Peyer's patch (tissue), 4 donors: ENCODE measurements around the gene OPN1MW. TPM values are rescaled to one million over a fixed set of nuclear protein-coding genes. Genes with fewer than 3 reads are reported as not detected.
"Not testable (repeated sequence)": the region's sequence is repeated elsewhere in the genome, so short reads cannot be mapped to it uniquely, and the experiment has no call there.

ENCODE experiments used
- DNase-seq, 3 donors: peaks; one replicate each; pipeline ENCODE4 v3.0.0-alpha.2; 2017 to 2019
- H3K27ac ChIP-seq, 4 donors: fragments of 200-600 bp; sonication (generic); one replicate each; pipeline ENCODE4 v1.5.1; 2016 to 2019
- H3K27me3 ChIP-seq, 2 donors: fragments of 200-600 bp; sonication (generic); one replicate each; pipeline ENCODE4 v1.5.1; 2019
- H3K36me3 ChIP-seq, 3 donors: fragments of 200-600 bp; sonication (generic); one replicate each; pipeline ENCODE4 v1.5.1; 2016 to 2019
- H3K4me1 ChIP-seq, 4 donors: fragments of 200-600 bp; sonication (generic); one replicate each; pipeline ENCODE4 v1.5.1; 2016 to 2019
- H3K4me3 ChIP-seq, 4 donors: fragments of 200-600 bp; sonication (generic); 1 replicate in 3 of 4; 2 replicates in 1 of 4; pipeline ENCODE4 v1.5.1; 2016 to 2019; ENCODE audit warnings: mild to moderate bottlenecking in 1 of 4
- H3K9me3 ChIP-seq, 4 donors: fragments of 200-600 bp; sonication (generic); one replicate each; pipeline ENCODE4 v1.5.1; 2016 to 2019; ENCODE audit warnings: mild to moderate bottlenecking in 1 of 4
- POLR2A ChIP-seq, 2 donors: fragments of 450-650 bp; IDR thresholded peaks; one replicate each; pipeline ENCODE4 v1.5.1; 2017; ENCODE audit warnings: antibody characterized with exemption in 2 of 2, mild to moderate bottlenecking in 2 of 2, moderate library complexity in 2 of 2
- total RNA-seq, 4 donors: library from RNA; depleted of rRNA; stranded (reverse); fragments of >200 nt; gene quantifications; one replicate each; pipeline ENCODE4 v1.1.0, GENCODE V29; 2016
- TF ChIP-seq, protein P1 (sequence below), 6 experiments: fragments of 450-650 bp in 4 of 6; fragments of 200-600 bp in 2 of 6; sonication (generic) in 1 of 6; IDR thresholded peaks; one replicate each; pipeline ENCODE4 v1.5.1; 2017 to 2019; ENCODE audit warnings: antibody characterized with exemption in 6 of 6, mild to moderate bottlenecking in 3 of 6, moderate library complexity in 1 of 6

The OPN1MW gene
- total RNA-seq, 4 donors from 2014 or later: not detected

DNA sequence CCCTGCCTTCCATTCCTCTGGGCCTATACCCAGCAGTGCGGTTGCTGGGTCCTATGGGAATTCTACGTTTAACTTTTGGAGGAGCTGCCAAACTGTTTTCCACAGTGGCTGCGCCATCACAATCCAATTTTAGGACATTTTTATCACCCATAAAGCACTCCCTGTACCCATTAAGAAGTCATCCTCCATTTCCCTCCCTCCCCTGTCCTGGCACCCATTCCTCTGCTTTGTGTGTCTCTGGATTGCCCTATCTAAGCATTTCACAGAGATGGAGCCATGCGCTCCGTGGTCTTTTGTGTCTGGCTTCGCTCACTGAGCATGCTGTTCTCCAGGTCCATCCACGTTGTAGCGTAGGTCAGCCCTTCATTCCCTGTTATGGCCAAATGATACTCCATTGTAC lies 40.0 kb upstream of the OPN1MW start:
- Histone ChIP-seq H3K27me3 (no peaks in the 10 kb centered on the region), H3K4me1 (no peaks in the 10 kb centered on the region), H3K27ac (no peak overlapping the region), H3K4me3 (no peak overlapping the region), H3K36me3 (no peaks in the 10 kb centered on the region), H3K9me3 (no peaks in the 10 kb centered on the region)
- DNase-seq: no peak
- TF ChIP-seq POLR2A (IDR thresholded peaks at IDR 0.05): no peak
- TF ChIP-seq, protein P1, sequence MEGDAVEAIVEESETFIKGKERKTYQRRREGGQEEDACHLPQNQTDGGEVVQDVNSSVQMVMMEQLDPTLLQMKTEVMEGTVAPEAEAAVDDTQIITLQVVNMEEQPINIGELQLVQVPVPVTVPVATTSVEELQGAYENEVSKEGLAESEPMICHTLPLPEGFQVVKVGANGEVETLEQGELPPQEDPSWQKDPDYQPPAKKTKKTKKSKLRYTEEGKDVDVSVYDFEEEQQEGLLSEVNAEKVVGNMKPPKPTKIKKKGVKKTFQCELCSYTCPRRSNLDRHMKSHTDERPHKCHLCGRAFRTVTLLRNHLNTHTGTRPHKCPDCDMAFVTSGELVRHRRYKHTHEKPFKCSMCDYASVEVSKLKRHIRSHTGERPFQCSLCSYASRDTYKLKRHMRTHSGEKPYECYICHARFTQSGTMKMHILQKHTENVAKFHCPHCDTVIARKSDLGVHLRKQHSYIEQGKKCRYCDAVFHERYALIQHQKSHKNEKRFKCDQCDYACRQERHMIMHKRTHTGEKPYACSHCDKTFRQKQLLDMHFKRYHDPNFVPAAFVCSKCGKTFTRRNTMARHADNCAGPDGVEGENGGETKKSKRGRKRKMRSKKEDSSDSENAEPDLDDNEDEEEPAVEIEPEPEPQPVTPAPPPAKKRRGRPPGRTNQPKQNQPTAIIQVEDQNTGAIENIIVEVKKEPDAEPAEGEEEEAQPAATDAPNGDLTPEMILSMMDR (IDR thresholded peaks at IDR 0.05): no peak

DNA sequence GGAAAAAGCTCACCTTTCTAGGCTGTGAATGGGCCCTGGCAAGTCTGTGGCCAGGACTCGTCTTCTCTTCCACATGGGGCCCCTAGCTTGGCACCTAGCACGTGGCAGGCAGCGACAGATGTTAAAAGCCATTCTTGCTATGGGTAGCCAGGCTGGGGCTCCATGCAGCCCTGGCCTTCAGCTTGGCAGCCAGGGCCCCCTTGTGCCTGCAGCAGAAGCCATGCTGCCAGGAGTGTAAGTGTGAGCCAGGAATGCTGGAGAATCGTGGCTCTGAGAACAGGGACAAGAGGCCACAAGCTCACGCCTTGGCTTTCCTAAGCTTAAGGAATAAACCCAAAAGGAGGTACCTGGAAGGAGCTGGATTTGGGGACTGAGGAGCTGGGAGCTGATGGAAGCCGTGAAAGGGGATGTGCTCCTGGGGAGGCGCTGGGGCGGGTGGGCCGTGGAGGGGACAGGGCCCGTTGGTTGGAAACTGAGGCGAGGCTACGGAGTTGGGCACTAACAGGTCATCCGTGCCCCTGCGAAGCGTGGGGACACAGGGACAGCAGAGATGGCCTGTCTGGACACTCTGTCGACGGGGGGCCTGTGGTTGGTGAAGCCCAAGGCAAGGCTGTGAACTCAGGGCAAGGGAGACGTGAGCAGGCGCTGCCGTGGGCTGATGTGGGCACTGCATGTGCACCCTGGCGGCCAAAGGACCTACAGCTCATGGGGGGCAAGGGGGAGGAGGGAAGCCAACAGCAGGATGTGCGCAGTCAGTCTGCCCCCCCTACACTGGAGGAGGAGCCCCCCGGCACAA lies 39.2 kb upstream of the OPN1MW start:
- Histone ChIP-seq H3K27me3 (no peaks in the 10 kb centered on the region), H3K4me3 (no peak overlapping the region), H3K4me1 (no peaks in the 10 kb centered on the region), H3K27ac (no peak overlapping the region), H3K36me3 (no peaks in the 10 kb centered on the region), H3K9me3 (no peaks in the 10 kb centered on the region)
- TF ChIP-seq, protein P1 (IDR thresholded peaks at IDR 0.05): no peak
- TF ChIP-seq POLR2A (IDR thresholded peaks at IDR 0.05): no peak
- DNase-seq: no peak

DNA sequence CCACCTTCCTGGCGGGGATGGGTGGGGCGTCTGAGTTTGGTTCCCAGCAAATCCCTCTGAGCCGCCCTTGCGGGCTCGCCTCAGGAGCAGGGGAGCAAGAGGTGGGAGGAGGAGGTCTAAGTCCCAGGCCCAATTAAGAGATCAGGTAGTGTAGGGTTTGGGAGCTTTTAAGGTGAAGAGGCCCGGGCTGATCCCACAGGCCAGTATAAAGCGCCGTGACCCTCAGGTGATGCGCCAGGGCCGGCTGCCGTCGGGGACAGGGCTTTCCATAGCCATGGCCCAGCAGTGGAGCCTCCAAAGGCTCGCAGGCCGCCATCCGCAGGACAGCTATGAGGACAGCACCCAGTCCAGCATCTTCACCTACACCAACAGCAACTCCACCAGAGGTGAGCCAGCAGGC lies 38.4 kb upstream of the OPN1MW start, which contains the start of gene OPN1LW:
Gene OPN1LW (plus strand): TSS at position 234 of the 400 bp plus-strand sequence. CDS start 41 bp downstream, at position 275.
- DNase-seq, H3K27me3 ChIP-seq: not testable (repeated sequence)

DNA sequence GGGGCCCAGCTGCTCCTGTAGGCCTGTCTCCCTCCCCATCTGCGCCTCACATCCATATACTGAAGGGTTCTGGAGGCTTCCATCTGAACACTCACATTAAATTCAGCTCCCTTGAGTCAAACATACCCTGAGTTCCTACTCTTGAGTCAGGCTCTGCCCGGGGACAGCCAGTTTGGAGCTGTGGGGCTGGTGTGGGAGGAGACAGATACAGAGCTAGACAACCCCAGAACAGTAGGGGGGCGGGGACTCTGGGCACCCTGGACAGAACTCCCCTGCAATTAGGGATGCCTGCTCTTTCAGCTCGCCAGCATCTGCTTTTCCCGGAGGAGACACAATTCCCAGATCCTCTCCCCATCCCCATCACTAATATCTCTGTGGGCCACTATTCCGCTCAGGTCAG lies 31.4 kb upstream of the OPN1MW start:
- not testable (repeated sequence) for H3K27me3 ChIP-seq, H3K36me3 ChIP-seq, H3K27ac ChIP-seq, DNase-seq, H3K4me3 ChIP-seq, H3K9me3 ChIP-seq, H3K4me1 ChIP-seq

More for the DNA sequence above, 38.4 kb upstream of the OPN1MW start, which contains the start of gene OPN1LW:
- not testable (repeated sequence) for H3K9me3 ChIP-seq, H3K4me1 ChIP-seq, H3K36me3 ChIP-seq, H3K27ac ChIP-seq, H3K4me3 ChIP-seq

DNA sequence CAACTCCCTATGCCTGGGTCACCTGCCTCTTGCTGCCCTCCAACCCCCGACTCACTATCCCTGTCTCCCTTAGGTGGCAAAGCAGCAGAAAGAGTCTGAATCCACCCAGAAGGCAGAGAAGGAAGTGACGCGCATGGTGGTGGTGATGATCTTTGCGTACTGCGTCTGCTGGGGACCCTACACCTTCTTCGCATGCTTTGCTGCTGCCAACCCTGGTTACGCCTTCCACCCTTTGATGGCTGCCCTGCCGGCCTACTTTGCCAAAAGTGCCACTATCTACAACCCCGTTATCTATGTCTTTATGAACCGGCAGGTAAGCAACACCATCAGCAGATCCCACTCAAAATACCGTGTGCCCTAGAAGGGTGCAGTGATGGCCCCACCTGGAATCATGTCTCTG lies 26.2 kb upstream of the OPN1MW start:
- H3K4me1 ChIP-seq, H3K27me3 ChIP-seq, H3K9me3 ChIP-seq, H3K4me3 ChIP-seq, H3K27ac ChIP-seq, H3K36me3 ChIP-seq, DNase-seq: not testable (repeated sequence)

DNA sequence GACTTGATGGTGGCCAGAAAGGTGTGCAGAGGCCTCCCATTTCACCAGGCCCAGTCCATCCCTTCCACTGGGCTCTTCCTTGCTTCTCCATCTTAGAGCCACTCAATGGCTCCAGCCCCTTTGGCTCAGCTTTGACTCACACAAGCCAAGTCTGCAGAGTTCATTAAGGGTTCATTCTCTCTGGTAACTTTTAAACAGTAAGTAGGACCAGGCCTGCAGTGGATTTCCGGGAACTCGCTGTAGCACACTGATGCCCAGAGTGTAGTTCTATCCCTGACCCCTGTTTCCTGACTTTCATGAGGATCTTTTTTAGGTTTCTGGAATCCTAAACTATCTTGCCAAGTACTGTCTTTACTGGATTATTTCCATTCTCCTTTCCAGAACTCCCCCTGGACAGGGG lies 25.2 kb upstream of the OPN1MW start:
- H3K4me3 ChIP-seq, H3K27ac ChIP-seq, DNase-seq, H3K4me1 ChIP-seq, H3K9me3 ChIP-seq, H3K36me3 ChIP-seq, H3K27me3 ChIP-seq: not testable (repeated sequence)

DNA sequence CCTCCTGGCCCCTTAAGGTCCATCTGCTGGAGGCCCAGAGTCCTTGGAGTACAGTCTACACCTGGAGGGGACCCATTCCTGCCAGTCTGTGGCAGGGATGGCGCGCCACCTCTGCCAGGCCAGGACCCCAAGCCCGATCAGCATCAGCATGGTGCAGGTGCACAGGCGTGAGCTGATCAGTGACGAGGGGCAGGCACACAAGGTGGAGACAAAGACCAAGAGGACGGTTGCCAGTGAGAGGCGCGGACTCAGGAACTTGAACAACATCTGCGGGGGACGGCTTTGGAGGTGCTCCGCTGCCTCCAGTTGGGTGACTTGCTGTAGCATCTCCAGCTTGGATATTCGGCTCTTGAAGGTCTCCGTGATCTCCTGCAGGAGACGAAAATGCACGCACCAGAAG lies 23.1 kb upstream of the OPN1MW start:
- not testable (repeated sequence) for H3K27ac ChIP-seq, DNase-seq, H3K36me3 ChIP-seq, H3K9me3 ChIP-seq, H3K4me3 ChIP-seq, H3K4me1 ChIP-seq, H3K27me3 ChIP-seq

DNA sequence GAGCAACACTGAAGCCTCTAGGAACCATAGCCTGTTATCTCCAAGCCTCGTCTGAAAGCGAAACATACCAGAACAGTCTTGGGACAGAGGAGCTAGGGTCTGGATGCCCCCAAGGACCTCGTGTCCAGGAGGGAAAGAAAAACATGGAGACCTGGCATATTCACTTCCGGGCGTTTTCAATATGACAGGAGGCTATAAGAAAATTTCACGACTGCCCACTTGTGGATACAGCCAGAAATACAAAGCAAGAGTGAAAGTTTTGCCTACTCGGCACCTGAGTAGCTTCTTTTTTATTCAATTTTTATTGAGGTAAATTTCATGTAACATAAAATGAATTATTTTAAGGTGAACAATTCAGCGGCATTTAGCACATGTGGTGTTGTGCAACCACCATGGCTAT lies 17.5 kb upstream of the OPN1MW start:
- not testable (repeated sequence) for H3K27ac ChIP-seq, H3K4me1 ChIP-seq, H3K36me3 ChIP-seq, H3K27me3 ChIP-seq, H3K4me3 ChIP-seq, DNase-seq, H3K9me3 ChIP-seq

DNA sequence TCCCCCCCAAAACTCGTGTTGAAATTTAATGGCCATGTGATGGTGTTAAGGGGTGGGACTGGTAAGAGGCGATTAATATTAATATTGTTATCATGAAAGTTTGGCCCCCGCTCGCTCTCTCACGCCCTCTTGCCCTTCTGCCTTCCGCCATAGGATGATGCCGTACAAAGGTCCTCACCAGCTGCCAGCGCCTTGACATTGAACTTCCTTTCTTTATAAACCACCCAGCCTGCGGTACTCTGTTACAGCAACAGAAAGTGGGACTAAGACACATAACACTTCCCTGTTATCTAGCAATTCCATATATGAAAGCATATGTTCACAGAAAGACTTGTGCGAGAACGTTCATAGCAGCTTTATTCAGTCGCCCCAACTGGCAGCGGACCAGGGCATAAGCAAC lies 14.0 kb upstream of the OPN1MW start:
- not testable (repeated sequence) for H3K27ac ChIP-seq, H3K4me1 ChIP-seq, H3K4me3 ChIP-seq, DNase-seq, H3K36me3 ChIP-seq, H3K9me3 ChIP-seq, H3K27me3 ChIP-seq

DNA sequence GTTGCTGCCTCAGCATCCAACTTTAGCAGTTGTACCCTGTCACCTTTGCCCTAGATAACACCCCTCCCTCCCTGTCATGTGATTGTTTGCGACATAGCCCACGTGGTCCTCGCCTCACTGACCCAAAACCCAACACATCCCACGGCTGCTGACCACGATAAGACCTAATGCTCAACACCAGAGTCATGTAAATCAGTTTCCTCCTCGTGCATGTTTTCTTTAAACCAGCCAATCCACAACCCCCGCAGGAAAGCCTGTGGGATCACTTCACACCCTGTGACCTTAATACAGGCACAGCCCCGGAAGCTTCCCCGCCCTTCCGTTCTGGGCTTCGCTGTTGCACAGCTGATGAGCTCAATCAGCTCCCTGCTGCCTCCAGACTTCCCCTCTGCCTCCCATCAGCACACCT lies 9.9 kb upstream of the OPN1MW start:
- not testable (repeated sequence) for H3K9me3 ChIP-seq, H3K4me1 ChIP-seq, H3K36me3 ChIP-seq, H3K27ac ChIP-seq, H3K27me3 ChIP-seq, DNase-seq, H3K4me3 ChIP-seq

DNA sequence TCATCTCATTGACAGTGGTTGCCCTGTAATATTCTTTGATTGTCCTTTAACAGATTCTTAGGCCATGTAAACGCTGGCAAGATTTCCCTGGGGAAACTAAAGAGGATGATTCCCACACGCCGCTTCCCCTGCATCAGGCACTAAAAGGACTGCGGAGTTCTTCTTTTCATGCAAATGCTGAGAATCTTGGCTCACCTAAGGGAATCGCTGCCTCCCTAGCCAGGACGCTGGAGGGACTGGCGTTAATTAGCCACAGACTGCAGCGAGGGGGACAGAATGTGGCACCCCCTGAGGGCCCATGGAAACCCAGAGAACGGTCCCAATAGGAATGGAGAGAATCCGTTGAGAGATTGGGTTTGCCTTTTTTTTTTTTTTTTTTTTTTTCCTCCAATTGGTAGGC lies 8.0 kb upstream of the OPN1MW start:
- H3K36me3 ChIP-seq, H3K27me3 ChIP-seq, H3K4me1 ChIP-seq, H3K4me3 ChIP-seq, H3K9me3 ChIP-seq, H3K27ac ChIP-seq, DNase-seq: not testable (repeated sequence)

DNA sequence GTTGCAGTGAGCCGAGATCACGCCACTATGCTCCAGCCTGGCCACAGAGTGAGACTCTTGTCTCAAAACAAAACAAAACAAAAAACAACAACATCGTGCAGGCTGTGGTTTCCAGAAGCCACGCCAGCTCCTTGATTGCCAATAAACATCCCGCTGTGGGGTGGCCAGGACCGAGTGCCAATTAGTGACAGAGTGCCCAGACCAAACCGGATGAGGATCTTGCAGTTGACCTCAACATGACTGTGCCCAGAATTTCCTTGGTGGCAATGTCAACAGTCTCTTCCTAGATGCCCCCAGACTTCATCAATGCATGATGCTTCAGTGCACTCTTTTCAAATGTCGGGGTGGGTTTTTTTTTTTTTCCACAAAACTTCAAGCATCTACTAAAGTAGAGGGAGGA lies 1.4 kb downstream of the OPN1MW start:
- not testable (repeated sequence) for H3K4me1 ChIP-seq, H3K27me3 ChIP-seq, H3K4me3 ChIP-seq, DNase-seq, H3K36me3 ChIP-seq, H3K27ac ChIP-seq, H3K9me3 ChIP-seq

DNA sequence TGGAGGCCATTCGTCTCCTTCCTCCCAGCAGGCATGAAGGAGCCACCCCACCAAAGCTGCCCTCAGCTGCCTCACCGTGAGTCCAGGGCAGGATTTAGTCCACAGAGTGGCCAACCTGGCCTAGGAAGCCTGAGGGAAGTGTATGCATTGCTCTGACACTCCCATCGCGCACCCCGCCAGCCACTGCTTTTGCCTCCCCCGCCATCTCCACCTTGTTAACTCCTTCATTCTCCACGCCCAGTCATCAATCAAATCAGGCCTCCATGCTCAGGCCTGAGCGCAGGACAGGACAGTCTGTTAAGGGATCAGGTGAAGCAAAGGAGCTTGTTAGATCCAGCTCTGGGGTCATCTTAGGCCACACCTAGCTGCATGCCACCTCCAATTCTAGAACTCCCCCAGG lies 10.4 kb downstream of the OPN1MW start:
- H3K36me3 ChIP-seq, H3K4me3 ChIP-seq, DNase-seq, H3K4me1 ChIP-seq, H3K9me3 ChIP-seq, H3K27ac ChIP-seq, H3K27me3 ChIP-seq: not testable (repeated sequence)
